Superior temporal gyrus (tissue), 1 donor: ENCODE measurements around the gene LAMA3.

Source experiments
- DNase-seq: peaks from one replicate; pipeline ENCODE4 v3.0.0-alpha.2; 2016; ENCODE audit errors: extremely low spot score

LAMA3 gene

GRCh38 chr18:23851470-23852002 lies 162.3 kb downstream of the LAMA3 start:
- no peak for DNase-seq

GRCh38 chr18:23852236-23853045 lies 163.2 kb downstream of the LAMA3 start:
- DNase-seq, result no peak

GRCh38 chr18:23853448-23854195 lies 164.4 kb downstream of the LAMA3 start:
- DNase-seq, result no peak

- no peak for DNase-seq
Observed at GRCh38 chr18:23855721-23856120, 166.5 kb downstream of the LAMA3 start.

GRCh38 chr18:23856466-23857163 lies 167.4 kb downstream of the LAMA3 start:
- DNase-seq, result no peak

- DNase-seq, result no peak
Observed at GRCh38 chr18:23857164-23857552, 167.9 kb downstream of the LAMA3 start.

GRCh38 chr18:23857756-23858155 lies 168.5 kb downstream of the LAMA3 start:
- no peak for DNase-seq

- no peak for DNase-seq
Observed at GRCh38 chr18:23859466-23860336, 170.4 kb downstream of the LAMA3 start.

- DNase-seq, result no peak
Observed at GRCh38 chr18:23861326-23861725, 172.1 kb downstream of the LAMA3 start.

- peak; percentile 55 for DNase-seq
Observed at GRCh38 chr18:23861805-23862470, 172.7 kb downstream of the LAMA3 start.

GRCh38 chr18:23864624-23865023 lies 175.4 kb downstream of the LAMA3 start:
- no peak for DNase-seq

- DNase-seq, result no peak
Observed at GRCh38 chr18:23867006-23867405, 177.8 kb downstream of the LAMA3 start.

- no peak for DNase-seq
Observed at GRCh38 chr18:23868136-23868785, 179.0 kb downstream of the LAMA3 start.

- DNase-seq, result no peak
Observed at GRCh38 chr18:23870676-23871380, 181.6 kb downstream of the LAMA3 start.

GRCh38 chr18:23871410-23871809 lies 182.2 kb downstream of the LAMA3 start:
- no peak for DNase-seq

- DNase-seq, result no peak
Observed at GRCh38 chr18:23872701-23873550, 183.7 kb downstream of the LAMA3 start.

GRCh38 chr18:23875966-23876895 lies 187.0 kb downstream of the LAMA3 start:
- DNase-seq, result no peak
